OCI-LY1 (cell line): ENCODE measurements around the gene EN1.

Experiments used
- H2AFZ ChIP-seq: fragments of 200-600 bp; sonication (generic), shearing (Covaris generic); 2 replicates; pipeline ENCODE4 v1.6.0; 2014; ENCODE audit warnings: antibody characterized with exemption, mild to moderate bottlenecking, low read length
- H3F3A ChIP-seq: fragments of 200-600 bp; sonication (generic), shearing (Covaris generic); 2 replicates; pipeline ENCODE4 v1.6.0; 2014; ENCODE audit warnings: mild to moderate bottlenecking, antibody characterized with exemption, low read length, moderate library complexity; ENCODE audit not compliant: insufficient read depth
- H3K27ac ChIP-seq: fragments of 200-600 bp; sonication (generic); 2 replicates; pipeline ENCODE4 v1.5.1; 2014; ENCODE audit warnings: low read length, mixed run types, mild to moderate bottlenecking, low read depth; ENCODE audit not compliant: poor library complexity, severe bottlenecking
- H3K27me3 ChIP-seq: fragments of 200-600 bp; sonication (generic); 2 replicates; pipeline ENCODE4 v1.6.0; 2014; ENCODE audit warnings: antibody characterized with exemption, mild to moderate bottlenecking, low read length, moderate library complexity; ENCODE audit not compliant: insufficient read depth
- H3K36me3 ChIP-seq: fragments of 200-600 bp; sonication (generic); 2 replicates; pipeline ENCODE4 v1.6.1; 2014; ENCODE audit warnings: mild to moderate bottlenecking, antibody characterized with exemption, low read length, moderate library complexity, mixed read lengths; ENCODE audit not compliant: insufficient read depth
- H3K4me1 ChIP-seq: fragments of 200-600 bp; sonication (generic); 2 replicates; pipeline ENCODE4 v1.5.1; 2014; ENCODE audit warnings: mild to moderate bottlenecking, low read length, moderate library complexity; ENCODE audit not compliant: insufficient read depth, severe bottlenecking
- H3K4me2 ChIP-seq: fragments of 200-600 bp; sonication (generic), shearing (Covaris generic); 2 replicates; pipeline ENCODE4 v1.6.1; 2014; ENCODE audit warnings: low read length
- H3K4me3 ChIP-seq: fragments of 200-600 bp; sonication (generic); 2 replicates; pipeline ENCODE4 v1.5.1; 2014; ENCODE audit warnings: low read length, low read depth, mild to moderate bottlenecking, mixed read lengths; ENCODE audit not compliant: poor library complexity, severe bottlenecking
- H3K79me2 ChIP-seq: fragments of 200-600 bp; shearing (Covaris generic); 2 replicates; pipeline ENCODE4 v1.6.1; 2016; ENCODE audit warnings: mixed run types, low read length, mixed read lengths; ENCODE audit not compliant: insufficient read depth
- H3K9ac ChIP-seq: fragments of 200-600 bp; sonication (generic), shearing (Covaris generic); 2 replicates; pipeline ENCODE4 v1.6.1; 2014; ENCODE audit warnings: mild to moderate bottlenecking, low read length, mixed read lengths
- H3K9me2 ChIP-seq: fragments of 200-600 bp; sonication (generic), shearing (Covaris generic); 2 replicates; pipeline ENCODE4 v1.6.1; 2014; ENCODE audit warnings: low read depth, mild to moderate bottlenecking, low read length, mixed read lengths
- H3K9me3 ChIP-seq: fragments of 200-600 bp; shearing (Covaris generic); 2 replicates; pipeline ENCODE4 v1.6.1; 2014; ENCODE audit warnings: low read length, mixed read lengths
- H4K20me1 ChIP-seq: fragments of 200-600 bp; sonication (generic), shearing (Covaris generic); 2 replicates; pipeline ENCODE4 v1.6.0; 2016; ENCODE audit warnings: mild to moderate bottlenecking, low read length; ENCODE audit not compliant: insufficient read depth
- CTCF ChIP-seq: fragments of 200-600 bp; sonication (generic), shearing (Covaris generic); IDR thresholded peaks from 2 replicates; pipeline ENCODE4 v1.5.1; 2017; ENCODE audit warnings: mild to moderate bottlenecking, antibody characterized with exemption, low read length, moderate library complexity, mixed read lengths
- EZH2 ChIP-seq: fragments of 200-600 bp; sonication (generic), shearing (Covaris generic); IDR thresholded peaks from 2 replicates; pipeline ENCODE4 v1.8.0; 2017; ENCODE audit warnings: borderline replicate concordance, mixed run types, mild to moderate bottlenecking, antibody characterized with exemption, low read length, moderate library complexity, mixed read lengths

The EN1 gene

GRCh38 chr2:118844261-118845004, 3.0 kb downstream of the EN1 start:
- H3K9ac ChIP-seq, result no peak overlapping the region
- no peak for TF ChIP-seq EZH2
- no peak for TF ChIP-seq CTCF
- H2AFZ ChIP-seq, result no peak overlapping the region
- H3K9me3 ChIP-seq, result no peaks in the 10 kb centered on the region
- H3K4me2 ChIP-seq, result no peak overlapping the region
- no peaks in the 10 kb centered on the region for H3K4me1 ChIP-seq
- no peaks in the 10 kb centered on the region for H3K36me3 ChIP-seq
- no peaks in the 10 kb centered on the region for H3K9me2 ChIP-seq
- no peaks in the 10 kb centered on the region for H3K27me3 ChIP-seq
- no peak overlapping the region for H3K27ac ChIP-seq
- no peaks in the 10 kb centered on the region for H3F3A ChIP-seq
- no peaks in the 10 kb centered on the region for H3K79me2 ChIP-seq
- no peaks in the 10 kb centered on the region for H4K20me1 ChIP-seq
- no peak overlapping the region for H3K4me3 ChIP-seq

DNA sequence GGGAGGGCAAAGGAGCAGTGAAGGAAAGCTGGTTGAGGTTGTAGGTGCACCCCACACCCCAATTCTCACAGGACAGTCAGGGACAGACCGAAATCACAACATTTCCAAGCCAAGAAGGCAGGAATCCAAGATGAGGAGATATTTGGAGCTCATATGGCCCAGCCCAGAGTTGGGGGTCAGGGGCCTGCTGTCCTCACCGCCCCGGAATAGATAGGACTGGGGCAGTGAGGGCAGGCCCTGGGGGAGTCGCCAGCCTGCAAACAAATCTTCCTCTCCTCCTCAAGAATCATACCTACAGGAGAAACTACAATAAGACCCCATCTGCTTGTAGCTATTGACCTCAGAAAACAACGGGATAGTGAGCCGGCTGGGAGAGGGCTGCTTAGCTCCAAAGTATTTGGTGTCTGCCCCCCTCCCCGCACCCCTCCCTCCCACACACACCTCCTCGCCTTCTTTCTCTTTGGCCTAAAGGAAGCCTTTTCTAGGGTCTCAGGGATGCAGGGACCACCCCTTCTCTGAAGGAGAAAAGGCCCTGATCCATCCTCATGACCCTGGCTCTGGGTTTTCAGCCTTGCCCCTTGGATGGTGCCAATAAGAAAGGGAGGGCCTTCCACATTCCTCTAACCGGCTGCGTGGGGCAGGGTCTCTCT, 3.8 kb downstream of the EN1 start:
- Histone ChIP-seq H4K20me1 (no peaks in the 10 kb centered on the region), H3K4me1 (no peaks in the 10 kb centered on the region), H3K27me3 (no peaks in the 10 kb centered on the region), H3K9me2 (no peaks in the 10 kb centered on the region), H3K36me3 (no peaks in the 10 kb centered on the region), H3K4me2 (no peak overlapping the region), H3K4me3 (no peak overlapping the region), H3F3A (no peaks in the 10 kb centered on the region), H3K9me3 (no peaks in the 10 kb centered on the region), H2AFZ (no peak overlapping the region), H3K79me2 (no peaks in the 10 kb centered on the region), H3K9ac (no peak overlapping the region), H3K27ac (no peak overlapping the region)
- TF ChIP-seq EZH2 (no peak), CTCF (no peak)

GRCh38 chr2:118842661-118843482, 4.6 kb downstream of the EN1 start:
- Histone ChIP-seq H3K27ac (no peak overlapping the region), H3K4me3 (no peak overlapping the region), H3K9me3 (no peaks in the 10 kb centered on the region), H4K20me1 (no peaks in the 10 kb centered on the region), H3K9ac (no peak overlapping the region), H3K4me2 (no peak overlapping the region), H3K4me1 (no peaks in the 10 kb centered on the region), H2AFZ (no peak overlapping the region), H3K27me3 (no peaks in the 10 kb centered on the region), H3K36me3 (no peaks in the 10 kb centered on the region), H3K79me2 (no peaks in the 10 kb centered on the region), H3F3A (no peaks in the 10 kb centered on the region), H3K9me2 (no peaks in the 10 kb centered on the region)
- TF ChIP-seq CTCF (no peak), EZH2 (no peak)
